DOHH2 (cell line): Measurements from ENCODE around the gene ATXN7.

ENCODE experiments used
- H3F3A ChIP-seq: fragments of 200-600 bp; sonication (generic), shearing (Covaris generic); 2 replicates; pipeline ENCODE4 v1.6.0; 2016; ENCODE audit warnings: antibody characterized with exemption, mild to moderate bottlenecking; ENCODE audit not compliant: control insufficient read depth, insufficient read depth
- H3K27ac ChIP-seq: fragments of 200-600 bp; sonication (generic); 2 replicates; pipeline ENCODE4 v1.5.1; 2014; ENCODE audit warnings: low read depth, mild to moderate bottlenecking, low read length, moderate library complexity
- H3K27me3 ChIP-seq: fragments of 200-600 bp; sonication (generic); 2 replicates; pipeline ENCODE4 v1.6.1; 2014; ENCODE audit warnings: mild to moderate bottlenecking, low read length, mixed read lengths; ENCODE audit not compliant: control insufficient read depth
- H3K36me3 ChIP-seq: fragments of 200-600 bp; sonication (generic); 2 replicates; pipeline ENCODE4 v1.6.1; 2014; ENCODE audit warnings: mild to moderate bottlenecking, low read length, moderate library complexity, mixed read lengths; ENCODE audit not compliant: control insufficient read depth
- H3K4me1 ChIP-seq: fragments of 200-600 bp; sonication (generic); 2 replicates; pipeline ENCODE4 v1.6.1; 2014; ENCODE audit warnings: mild to moderate bottlenecking, low read length, mixed read lengths; ENCODE audit not compliant: control insufficient read depth
- H3K4me2 ChIP-seq: fragments of 200-600 bp; sonication (generic); 2 replicates; pipeline ENCODE4 v1.6.0; 2014; ENCODE audit warnings: mild to moderate bottlenecking, low read length, moderate library complexity
- H3K4me3 ChIP-seq: fragments of 200-600 bp; sonication (generic); 2 replicates; pipeline ENCODE4 v1.5.1; 2014; ENCODE audit warnings: mild to moderate bottlenecking, low read length, mixed read lengths
- H3K79me2 ChIP-seq: fragments of 200-600 bp; sonication (generic); 2 replicates; pipeline ENCODE4 v1.6.1; 2014; ENCODE audit warnings: mild to moderate bottlenecking, low read length, mixed read lengths; ENCODE audit not compliant: control insufficient read depth
- H3K9me2 ChIP-seq: fragments of 200-600 bp; sonication (generic); replicated peaks from 2 replicates; pipeline ENCODE4 v1.6.1; 2014; ENCODE audit warnings: mild to moderate bottlenecking, low read length, mixed read lengths; ENCODE audit not compliant: control insufficient read depth
- H3K9me3 ChIP-seq: fragments of 200-600 bp; sonication (generic); 2 replicates; pipeline ENCODE4 v1.6.1; 2014; ENCODE audit warnings: antibody characterized with exemption, low read length, mixed read lengths; ENCODE audit not compliant: control insufficient read depth, insufficient read depth
- H4K20me1 ChIP-seq: fragments of 200-600 bp; sonication (generic); 2 replicates; pipeline ENCODE4 v1.6.0; 2014; ENCODE audit warnings: low read depth, mild to moderate bottlenecking, antibody characterized with exemption, low read length, moderate library complexity; ENCODE audit not compliant: control insufficient read depth, insufficient read depth
- CTCF ChIP-seq: fragments of 200-600 bp; sonication (generic); IDR thresholded peaks from one replicate; pipeline ENCODE4 v1.5.1; 2014; ENCODE audit warnings: antibody characterized with exemption, mild to moderate bottlenecking, low read depth, low read length; ENCODE audit not compliant: poor library complexity, severe bottlenecking
- EZH2phosphoT487 ChIP-seq: fragments of 200-600 bp; sonication (generic); IDR thresholded peaks from 2 replicates; pipeline ENCODE4 v1.6.1; 2017; ENCODE audit warnings: borderline replicate concordance, mild to moderate bottlenecking, antibody characterized with exemption, low read length, moderate library complexity, mixed read lengths

The ATXN7 gene

GRCh38 chr3:63988943-63989342 lies 125.3 kb downstream of the ATXN7 start:
- H3K4me1 ChIP-seq, result no peaks in the 10 kb centered on the region
- no peaks in the 10 kb centered on the region for H3K9me3 ChIP-seq
- no peak overlapping the region for H3K4me3 ChIP-seq
- no peaks in the 10 kb centered on the region; the same call in 1 of the 2 replicates for H4K20me1 ChIP-seq
- H3K27ac ChIP-seq, result no peak overlapping the region
- H3K79me2 ChIP-seq, result no peaks in the 10 kb centered on the region
- no peaks in the 10 kb centered on the region for H3K9me2 ChIP-seq
- no peaks in the 10 kb centered on the region for H3K27me3 ChIP-seq
- TF ChIP-seq EZH2phosphoT487, result no peak
- no peak for TF ChIP-seq CTCF
- H3K36me3 ChIP-seq, result peaks cover 90% of the 10 kb centered on the region
- no peaks in the 10 kb centered on the region; the same call in 1 of the 2 replicates for H3F3A ChIP-seq
- H3K4me2 ChIP-seq, result no peak overlapping the region

- Histone ChIP-seq H4K20me1 (no peaks in the 10 kb centered on the region; the same call in 1 of the 2 replicates), H3K9me2 (no peaks in the 10 kb centered on the region), H3K4me2 (no peak overlapping the region), H3K4me1 (no peaks in the 10 kb centered on the region), H3K9me3 (no peaks in the 10 kb centered on the region), H3K36me3 (peaks cover 92% of the 10 kb centered on the region), H3K27ac (no peak overlapping the region), H3K79me2 (no peaks in the 10 kb centered on the region), H3K4me3 (no peak overlapping the region), H3F3A (no peaks in the 10 kb centered on the region; the same call in 1 of the 2 replicates), H3K27me3 (no peaks in the 10 kb centered on the region)
- TF ChIP-seq EZH2phosphoT487 (no peak), CTCF (no peak)
Measured at GRCh38 chr3:63990204-63990603, 126.5 kb downstream of the ATXN7 start.

- no peaks in the 10 kb centered on the region; the same call in 1 of the 2 replicates for H3F3A ChIP-seq
- no peaks in the 10 kb centered on the region for H3K27me3 ChIP-seq
- no peaks in the 10 kb centered on the region for H3K79me2 ChIP-seq
- no peak overlapping the region for H3K27ac ChIP-seq
- H3K9me3 ChIP-seq, result no peaks in the 10 kb centered on the region
- no peaks in the 10 kb centered on the region for H3K4me1 ChIP-seq
- no peak overlapping the region for H3K4me2 ChIP-seq
- no peak overlapping the region for H3K4me3 ChIP-seq
- H3K36me3 ChIP-seq, result peaks cover 93% of the 10 kb centered on the region
- H3K9me2 ChIP-seq, result no peaks in the 10 kb centered on the region
- TF ChIP-seq CTCF (no peak), EZH2phosphoT487 (no peak)
- H4K20me1 ChIP-seq, result no peaks in the 10 kb centered on the region; the same call in 1 of the 2 replicates
Measured at GRCh38 chr3:63990733-63991132, 127.1 kb downstream of the ATXN7 start.

GRCh38 chr3:63991666-63992065 lies 128.0 kb downstream of the ATXN7 start:
- Histone ChIP-seq H3K36me3 (peaks cover 94% of the 10 kb centered on the region), H4K20me1 (no peaks in the 10 kb centered on the region; the same call in 1 of the 2 replicates), H3K27ac (no peak overlapping the region), H3K79me2 (no peaks in the 10 kb centered on the region), H3F3A (no peaks in the 10 kb centered on the region), H3K4me1 (no peaks in the 10 kb centered on the region), H3K4me3 (no peak overlapping the region), H3K27me3 (no peaks in the 10 kb centered on the region), H3K9me3 (no peaks in the 10 kb centered on the region), H3K9me2 (no peaks in the 10 kb centered on the region), H3K4me2 (no peak overlapping the region)
- no peak for TF ChIP-seq EZH2phosphoT487
- no peak for TF ChIP-seq CTCF
